HepG2 (cell line): ENCODE measurements around the gene SART1. TPM values are rescaled to one million over a fixed set of nuclear protein-coding genes. Genes with fewer than 3 reads are reported as not detected.

Experiments used
- AFF4 ChIP-seq: sonication (generic); formaldehyde crosslinking; IDR thresholded peaks from 2 replicates; pipeline ENCODE4 v1.4.0; 2020; ENCODE audit warnings: missing genetic modification reagents
- BORCS8-MEF2B ChIP-seq: sonication (generic); formaldehyde crosslinking; IDR thresholded peaks from 2 replicates; pipeline ENCODE4 v1.8.0; 2022; ENCODE audit warnings: mild to moderate bottlenecking, missing genetic modification reagents
- CBX2 ChIP-seq, 2 experiments: fragments of 200-600 bp in 1 of 2; sonication (generic); formaldehyde crosslinking in 1 of 2; IDR thresholded peaks; 2 replicates each; pipeline versions ENCODE4 v1.7.0 to v1.8.1; 2018 to 2022; ENCODE audit warnings: low read depth in 2 of 2, low read length in 1 of 2, mild to moderate bottlenecking in 1 of 2, missing genetic modification reagents in 1 of 2
- CREB3 ChIP-seq: sonication (generic); formaldehyde crosslinking; IDR thresholded peaks from 2 replicates; pipeline ENCODE4 v1.5.0; 2020; ENCODE audit warnings: missing genetic modification reagents
- EEA1 ChIP-seq: sonication (generic); formaldehyde crosslinking; IDR thresholded peaks from 2 replicates; pipeline ENCODE4 v1.5.1; 2020; ENCODE audit warnings: mild to moderate bottlenecking, missing genetic modification reagents, borderline replicate concordance
- FLYWCH1 ChIP-seq: sonication (generic); formaldehyde crosslinking; IDR thresholded peaks from 2 replicates; pipeline ENCODE4 v1.8.1; 2023; ENCODE audit warnings: mild to moderate bottlenecking, missing genetic modification reagents
- HES4 ChIP-seq: sonication (generic); formaldehyde crosslinking; IDR thresholded peaks from 2 replicates; pipeline ENCODE4 v1.9.0; 2021; ENCODE audit warnings: mild to moderate bottlenecking, missing genetic modification reagents, borderline replicate concordance
- MED13 ChIP-seq: sonication (generic); formaldehyde crosslinking; IDR thresholded peaks from 2 replicates; pipeline ENCODE4 v1.5.0; 2020; ENCODE audit warnings: missing genetic modification reagents
- NFKB2 ChIP-seq: sonication (generic); formaldehyde crosslinking; IDR thresholded peaks from 2 replicates; pipeline ENCODE4 v1.4.0; 2020; ENCODE audit warnings: missing genetic modification reagents, borderline replicate concordance
- PHF8 ChIP-seq: sonication (generic); formaldehyde crosslinking; IDR thresholded peaks from 2 replicates; pipeline ENCODE4 v1.5.0; 2020; ENCODE audit warnings: missing genetic modification reagents
- RNF2 ChIP-seq: fragments of 450-650 bp; conservative IDR thresholded peaks from 2 replicates; pipeline ENCODE4 v1.6.1; 2016; ENCODE audit warnings: low read depth
- SALL1 ChIP-seq: sonication (generic); formaldehyde crosslinking; IDR thresholded peaks from 2 replicates; pipeline ENCODE4 v1.8.0; 2022; ENCODE audit warnings: mild to moderate bottlenecking, missing genetic modification reagents
- SNAPC4 ChIP-seq: sonication (generic); formaldehyde crosslinking; IDR thresholded peaks from 2 replicates; pipeline ENCODE4 v1.4.0; 2020; ENCODE audit warnings: mild to moderate bottlenecking, missing genetic modification reagents
- SNAPC5 ChIP-seq: sonication (generic); formaldehyde crosslinking; IDR thresholded peaks from 2 replicates; pipeline ENCODE4 v1.8.1; 2023; ENCODE audit warnings: mild to moderate bottlenecking, missing genetic modification reagents, borderline replicate concordance
- THAP9 ChIP-seq: sonication (generic); formaldehyde crosslinking; IDR thresholded peaks from 2 replicates; pipeline ENCODE4; 2020; ENCODE audit warnings: missing genetic modification reagents, mild to moderate bottlenecking, borderline replicate concordance
- ZNF724P ChIP-seq: sonication (generic); formaldehyde crosslinking; IDR thresholded peaks from 2 replicates; pipeline ENCODE4 v1.8.0; 2022; ENCODE audit warnings: missing genetic modification reagents, borderline replicate concordance
- polyA plus RNA-seq, 8 experiments: library from polyadenylated mRNA; depleted of rRNA in 3 of 8; stranded (reverse) in 7 of 8; unstranded in 1 of 8; fragments of >200 nt; fragmentation: Illumina TruSeq in 4 of 8; extraction: Trizol in 4 of 8; gene quantifications; 2 replicates each; pipeline versions ENCODE4 v1.2.1 to v1.2.3, GENCODE V29; 2011 to 2016; ENCODE audit warnings: low read depth in 4 of 8, missing spikeins in 1 of 8, mixed read lengths in 1 of 8; ENCODE audit not compliant: insufficient read depth in 1 of 8
- total RNA-seq, 5 experiments: library from RNA; depleted of rRNA; stranded (reverse); fragments of >200 nt; fragmentation: Illumina TruSeq; extraction: Trizol; gene quantifications; 2 replicates each; pipeline ENCODE4 v1.2.3, GENCODE V29; 2016; ENCODE audit warnings: low read depth in 1 of 5

The SART1 gene
- total and polyA plus RNA-seq, 2 of the 13 experiments (the other 11 are each of a cell fraction or from before 2014, with no cell fraction given), result 11.3 to 22.5 TPM

- TF ChIP-seq THAP9 (CRISPR knock-in tag) (no peak), ZNF724P (CRISPR knock-in tag) (no peak; the same call in 1 of the 2 replicates), BORCS8-MEF2B (CRISPR knock-in tag) (peak; percentile 79), SALL1 (CRISPR knock-in tag) (peak; percentile 72), CBX2 (IDR thresholded peaks at IDR 0.05; ENCODE audit: low read depth, low read length) (no peak), CBX2 (CRISPR knock-in tag; IDR thresholded peaks at IDR 0.05; ENCODE audit: low read depth) (no peak), EEA1 (no peak), SNAPC4 (CRISPR knock-in tag) (no peak), RNF2 (peak; percentile 70), SNAPC5 (CRISPR knock-in tag) (no peak), NFKB2 (CRISPR knock-in tag) (peak; percentile 23; the same call in 1 of the 2 replicates), CREB3 (no peak), HES4 (peak; percentile 59; the same call in 1 of the 2 replicates), MED13 (CRISPR knock-in tag) (peak; percentile 74), PHF8 (CRISPR knock-in tag) (peak; percentile 53; the same call in 1 of the 2 replicates), AFF4 (CRISPR knock-in tag) (no peak), FLYWCH1 (CRISPR knock-in tag) (no peak)
Measured at GRCh38 chr11:65919141-65919572, 42.4 kb upstream of the SART1 start, which contains the start of gene DRAP1 (continued).
